Activated T-helper 17 cell treated with anti-CD3 and anti-CD28 coated beads, Interleukin-2, amount 50 U/mL, for 72 hours (primary cell): ENCODE results near the gene MARCHF11. TPM values are rescaled to one million over a fixed set of nuclear protein-coding genes. Genes with fewer than 3 reads are reported as not detected.

Experiments
- ATAC-seq: fragments of 150-1000 bp; cut with Tn5 transposase; replicated peaks from 2 replicates; pipeline ENCODE4 v1.10.0; 2021; ENCODE audit warnings: mild to moderate bottlenecking, moderate library complexity
- H3K27ac Mint-ChIP-seq: one replicate; pipeline ENCODE4 v1.8.0; 2022; ENCODE audit warnings: mixed read lengths
- H3K27me3 Mint-ChIP-seq: one replicate; pipeline ENCODE4 v1.8.0; 2022; ENCODE audit warnings: mixed read lengths
- H3K36me3 Mint-ChIP-seq: one replicate; pipeline ENCODE4 v1.8.0; 2022; ENCODE audit warnings: low read depth, mild to moderate bottlenecking, mixed read lengths
- H3K4me1 Mint-ChIP-seq: one replicate; pipeline ENCODE4 v1.8.0; 2022; ENCODE audit warnings: mixed read lengths
- H3K4me3 Mint-ChIP-seq: one replicate; pipeline ENCODE4 v1.8.0; 2022; ENCODE audit warnings: mild to moderate bottlenecking, mixed read lengths
- H3K9me3 Mint-ChIP-seq: one replicate; pipeline ENCODE4 v1.8.0; 2022; ENCODE audit warnings: mixed read lengths
- total RNA-seq, 2 donors: library from RNA; stranded (reverse); gene quantifications; one replicate each; pipeline ENCODE4 v1.2.3, GENCODE V29; 2022

Gene MARCHF11, protein sequence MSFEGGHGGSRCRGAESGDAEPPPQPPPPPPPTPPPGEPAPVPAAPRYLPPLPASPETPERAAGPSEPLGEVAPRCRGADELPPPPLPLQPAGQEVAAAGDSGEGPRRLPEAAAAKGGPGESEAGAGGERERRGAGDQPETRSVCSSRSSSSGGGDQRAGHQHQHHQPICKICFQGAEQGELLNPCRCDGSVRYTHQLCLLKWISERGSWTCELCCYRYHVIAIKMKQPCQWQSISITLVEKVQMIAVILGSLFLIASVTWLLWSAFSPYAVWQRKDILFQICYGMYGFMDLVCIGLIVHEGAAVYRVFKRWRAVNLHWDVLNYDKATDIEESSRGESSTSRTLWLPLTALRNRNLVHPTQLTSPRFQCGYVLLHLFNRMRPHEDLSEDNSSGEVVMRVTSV
- total RNA-seq: not detected

GRCh38 chr5:16179511-16179935 lies at the start of gene MARCHF11:
MARCHF11 (minus strand) TSS chr5:16179791; CDS start chr5:16179575, 216 bp downstream.
- no peak for ATAC-seq
- Mint-ChIP-seq H3K9me3 (peaks cover 9% of the 10 kb centered on the region), H3K4me1 (no peaks in the 10 kb centered on the region), H3K27ac (no peak within 1 kb of the TSS), H3K4me3 (no peak within 1 kb of the TSS), H3K27me3 (peaks cover 36% of the 10 kb centered on the region), H3K36me3 (peaks cover 10% of the 10 kb centered on the region)

GRCh38 chr5:16225927-16226326 lies 46.3 kb upstream of the MARCHF11 start:
- H3K4me3 Mint-ChIP-seq: no peak overlapping the region
- no peak for ATAC-seq
- H3K27ac Mint-ChIP-seq: no peak overlapping the region
- H3K4me1 Mint-ChIP-seq: no peaks in the 10 kb centered on the region
- H3K9me3 Mint-ChIP-seq: peaks cover 4% of the 10 kb centered on the region
- H3K36me3 Mint-ChIP-seq: no peaks in the 10 kb centered on the region
- peaks cover 4% of the 10 kb centered on the region for H3K27me3 Mint-ChIP-seq

GRCh38 chr5:16192311-16192710 lies 12.7 kb upstream of the MARCHF11 start:
- H3K4me1 Mint-ChIP-seq: no peaks in the 10 kb centered on the region
- ATAC-seq: no peak
- no peak overlapping the region for H3K4me3 Mint-ChIP-seq
- peaks cover 3% of the 10 kb centered on the region for H3K27me3 Mint-ChIP-seq
- peaks cover 9% of the 10 kb centered on the region for H3K9me3 Mint-ChIP-seq
- no peaks in the 10 kb centered on the region for H3K36me3 Mint-ChIP-seq
- no peak overlapping the region for H3K27ac Mint-ChIP-seq

- no peaks in the 10 kb centered on the region for H3K4me1 Mint-ChIP-seq
- no peak overlapping the region for H3K27ac Mint-ChIP-seq
- H3K4me3 Mint-ChIP-seq: no peak overlapping the region
These were observed 1.1 kb upstream of the MARCHF11 start for GRCh38 chr5:16180789-16181082.

GRCh38 chr5:16179936-16180788 lies 571 bp upstream of the MARCHF11 start:
- H3K27me3 Mint-ChIP-seq: peaks cover 41% of the 10 kb centered on the region
- peaks cover 10% of the 10 kb centered on the region for H3K36me3 Mint-ChIP-seq
- peaks cover 9% of the 10 kb centered on the region for H3K9me3 Mint-ChIP-seq
- no peak overlapping the region for H3K27ac Mint-ChIP-seq
- ATAC-seq: no peak
- H3K4me1 Mint-ChIP-seq: no peaks in the 10 kb centered on the region
- no peak overlapping the region for H3K4me3 Mint-ChIP-seq

More at GRCh38 chr5:16180789-16181082, 1.1 kb upstream of the MARCHF11 start:
- Mint-ChIP-seq H3K27me3 (peaks cover 41% of the 10 kb centered on the region), H3K9me3 (peaks cover 9% of the 10 kb centered on the region), H3K36me3 (peaks cover 10% of the 10 kb centered on the region)
- no peak for ATAC-seq

- ATAC-seq: no peak
- peaks cover 10% of the 10 kb centered on the region for H3K36me3 Mint-ChIP-seq
- H3K27me3 Mint-ChIP-seq: peaks cover 35% of the 10 kb centered on the region
- no peak overlapping the region for H3K4me3 Mint-ChIP-seq
- no peaks in the 10 kb centered on the region for H3K4me1 Mint-ChIP-seq
- H3K27ac Mint-ChIP-seq: no peak overlapping the region
- peaks cover 9% of the 10 kb centered on the region for H3K9me3 Mint-ChIP-seq
These were observed 732 bp downstream of the MARCHF11 start for GRCh38 chr5:16178745-16179372.

GRCh38 chr5:16169550-16169949 lies 10.0 kb downstream of the MARCHF11 start:
- Mint-ChIP-seq H3K4me1 (no peaks in the 10 kb centered on the region), H3K4me3 (no peak overlapping the region), H3K36me3 (no peaks in the 10 kb centered on the region), H3K27me3 (peaks cover 11% of the 10 kb centered on the region), H3K27ac (no peak overlapping the region), H3K9me3 (no peaks in the 10 kb centered on the region)
- no peak for ATAC-seq

- Mint-ChIP-seq H3K36me3 (no peaks in the 10 kb centered on the region), H3K27me3 (peaks cover 7% of the 10 kb centered on the region), H3K4me1 (no peaks in the 10 kb centered on the region), H3K9me3 (no peaks in the 10 kb centered on the region), H3K27ac (no peak overlapping the region), H3K4me3 (no peak overlapping the region)
- ATAC-seq: peak; percentile 64
These were observed 18.9 kb downstream of the MARCHF11 start for GRCh38 chr5:16160706-16161105.

GRCh38 chr5:16159636-16160035 lies 20.0 kb downstream of the MARCHF11 start:
- Mint-ChIP-seq H3K4me1 (no peaks in the 10 kb centered on the region), H3K4me3 (no peak overlapping the region), H3K9me3 (no peaks in the 10 kb centered on the region), H3K27me3 (peaks cover 3% of the 10 kb centered on the region), H3K36me3 (no peaks in the 10 kb centered on the region), H3K27ac (no peak overlapping the region)
- ATAC-seq: no peak

DNA sequence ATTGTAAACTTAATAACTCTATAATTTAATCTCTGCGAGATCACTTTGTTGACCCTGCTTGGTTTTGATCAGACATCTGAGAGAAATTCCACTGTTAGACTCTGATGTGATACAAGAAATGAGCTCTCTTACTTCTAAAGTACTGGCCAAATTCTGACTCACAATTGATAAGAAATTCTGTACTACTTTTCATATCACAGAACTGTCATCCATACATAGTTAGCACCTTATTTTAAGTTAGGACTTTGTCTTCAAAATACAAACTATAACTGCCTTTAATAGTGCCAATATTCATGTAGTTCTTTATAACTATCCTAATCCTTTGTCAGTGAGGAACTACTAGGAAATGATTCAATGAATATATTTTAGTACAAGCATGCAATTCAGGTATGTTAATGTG lies 23.4 kb downstream of the MARCHF11 start:
- Mint-ChIP-seq H3K9me3 (no peaks in the 10 kb centered on the region), H3K4me3 (no peak overlapping the region), H3K27me3 (peaks cover 3% of the 10 kb centered on the region), H3K27ac (no peak overlapping the region), H3K36me3 (no peaks in the 10 kb centered on the region), H3K4me1 (no peaks in the 10 kb centered on the region)
- ATAC-seq: no peak

- Mint-ChIP-seq H3K27me3 (peaks cover 3% of the 10 kb centered on the region), H3K36me3 (no peaks in the 10 kb centered on the region), H3K27ac (no peak overlapping the region), H3K4me1 (no peaks in the 10 kb centered on the region), H3K9me3 (no peaks in the 10 kb centered on the region), H3K4me3 (no peak overlapping the region)
- ATAC-seq: no peak
These were observed 26.7 kb downstream of the MARCHF11 start for GRCh38 chr5:16152601-16153568.

- Mint-ChIP-seq H3K4me3 (no peak overlapping the region), H3K4me1 (no peaks in the 10 kb centered on the region), H3K27ac (no peak overlapping the region), H3K9me3 (no peaks in the 10 kb centered on the region), H3K27me3 (peaks cover 3% of the 10 kb centered on the region), H3K36me3 (no peaks in the 10 kb centered on the region)
- no peak for ATAC-seq
These were observed 30.0 kb downstream of the MARCHF11 start for GRCh38 chr5:16149621-16150020.

DNA sequence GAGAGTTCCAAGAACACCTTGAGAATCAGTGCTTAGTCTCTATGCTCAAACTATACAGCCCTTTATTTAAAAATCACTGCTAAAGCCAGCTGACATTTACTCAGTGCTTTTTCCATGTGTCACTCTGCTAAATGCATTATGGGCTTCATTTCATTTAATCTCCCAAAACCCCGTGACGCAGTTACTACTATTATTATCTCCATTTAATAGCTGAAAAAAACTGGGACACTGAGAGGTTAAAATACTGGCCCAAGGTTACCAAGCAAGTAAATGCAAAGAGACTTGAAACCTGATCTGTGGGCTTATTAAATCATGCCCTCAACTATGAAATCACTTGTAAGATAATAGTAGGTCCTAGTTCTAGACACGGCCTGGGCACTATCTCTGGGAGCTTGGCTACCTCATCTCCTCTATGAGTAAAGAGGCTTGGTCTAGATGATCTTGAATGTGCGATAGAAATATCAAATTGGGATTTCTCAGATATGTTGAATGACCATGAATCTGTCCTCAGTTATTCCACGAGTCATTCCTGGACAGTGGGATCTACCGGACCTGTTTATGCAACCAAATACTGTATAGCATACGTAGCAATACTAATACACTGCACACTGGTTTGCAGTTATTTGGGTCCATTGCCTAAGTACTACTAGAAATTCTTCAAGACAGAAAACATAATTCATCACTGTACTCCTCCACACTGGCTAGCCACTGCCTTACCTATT lies 32.3 kb downstream of the MARCHF11 start:
- Mint-ChIP-seq H3K9me3 (no peaks in the 10 kb centered on the region), H3K4me3 (no peak overlapping the region), H3K27ac (no peak overlapping the region), H3K4me1 (no peaks in the 10 kb centered on the region), H3K36me3 (no peaks in the 10 kb centered on the region), H3K27me3 (peaks cover 6% of the 10 kb centered on the region)
- no peak for ATAC-seq
